GM23248 (cell line): ENCODE results near the gene VILL.

Experiments
- EZH2 ChIP-seq: fragments of 200-600 bp; sonication (generic); IDR thresholded peaks from 2 replicates; pipeline ENCODE4 v1.6.1; 2018; ENCODE audit warnings: antibody characterized with exemption, mild to moderate bottlenecking; ENCODE audit not compliant: insufficient read depth, poor library complexity, severe bottlenecking
- EZH2phosphoT487 ChIP-seq: fragments of 200-600 bp; sonication (generic); IDR thresholded peaks from 2 replicates; pipeline ENCODE4 v1.6.1; 2018; ENCODE audit warnings: antibody characterized with exemption, moderate library complexity, mild to moderate bottlenecking, low read depth; ENCODE audit not compliant: insufficient read depth

GRCh38 chr3:37974121-37975083, 16.2 kb upstream of the VILL start:
- TF ChIP-seq EZH2 (no peak), EZH2phosphoT487 (no peak)
